Mammary epithelial cell (primary cell): ENCODE measurements around the gene LHX4.

Experiments used
- CTCF ChIP-seq, 2 donors: IDR thresholded peaks in 1 of 2; conservative IDR thresholded peaks in 1 of 2; 2 replicates each; pipeline ENCODE4 v1.5.1; 2011 to 2012; ENCODE audit warnings: inconsistent platforms in 2 of 2, low read length in 2 of 2, mild to moderate bottlenecking in 2 of 2, control low read depth in 1 of 2, low read depth in 1 of 2; ENCODE audit not compliant: insufficient read depth in 1 of 2; ENCODE audit errors: extremely low read depth in 1 of 2
- EZH2 ChIP-seq: IDR thresholded peaks from 2 replicates; pipeline ENCODE4 v1.6.1; 2012; ENCODE audit warnings: low read length, inconsistent platforms, borderline replicate concordance

- no peak for TF ChIP-seq CTCF (conservative IDR thresholded peaks at IDR 0.05 in 1 of 2, IDR thresholded peaks at IDR 0.05 in 1 of 2; ENCODE audit: extremely low read depth in 1 of 2, insufficient read depth in 1 of 2, low read depth in 1 of 2, low read length in 2 of 2)
- no peak for TF ChIP-seq EZH2
Measured at GRCh38 chr1:180288940-180289339, 58.9 kb downstream of the LHX4 start.
